H9 (cell line): ENCODE data around the gene PDE6H. TPM values are rescaled to one million over a fixed set of nuclear protein-coding genes. Genes with fewer than 3 reads are reported as not detected.

Experiments
- DNase-seq: peaks from one replicate; pipeline ENCODE4 v3.0.0-alpha.2; 2017
- H2AFZ ChIP-seq: one replicate; pipeline ENCODE4 v1.6.1; 2013; ENCODE audit warnings: mild to moderate bottlenecking, low read length, control low read depth, moderate library complexity
- H2AK5ac ChIP-seq: 2 replicates; pipeline ENCODE4 v1.6.1; 2013; ENCODE audit warnings: low read length, control low read depth, mixed read lengths; ENCODE audit not compliant: insufficient read length
- H2BK120ac ChIP-seq: one replicate; pipeline ENCODE4 v1.6.1; 2013; ENCODE audit warnings: low read depth, mild to moderate bottlenecking, low read length, control low read depth, inconsistent platforms; ENCODE audit not compliant: poor library complexity, severe bottlenecking
- H2BK12ac ChIP-seq: 2 replicates; pipeline ENCODE4 v1.6.1; 2013; ENCODE audit warnings: low read length, control low read depth, mixed read lengths, low read depth; ENCODE audit not compliant: insufficient read length
- H2BK15ac ChIP-seq: 2 replicates; pipeline ENCODE4 v1.6.1; 2013; ENCODE audit warnings: low read depth, low read length, control low read depth
- H2BK20ac ChIP-seq: one replicate; pipeline ENCODE4 v1.6.1; 2013; ENCODE audit warnings: low read depth, mild to moderate bottlenecking, low read length, control low read depth, inconsistent platforms; ENCODE audit not compliant: poor library complexity, severe bottlenecking
- H2BK5ac ChIP-seq: 2 replicates; pipeline ENCODE4 v1.6.1; 2013; ENCODE audit warnings: low read length, control low read depth, mixed read lengths; ENCODE audit not compliant: insufficient read length
- H3K14ac ChIP-seq: 2 replicates; pipeline ENCODE4 v1.6.1; 2013; ENCODE audit warnings: low read length, control low read depth; ENCODE audit not compliant: insufficient read depth
- H3K18ac ChIP-seq: 2 replicates; pipeline ENCODE4 v1.6.1; 2013; ENCODE audit warnings: low read depth, mild to moderate bottlenecking, mixed read lengths, low read length, control low read depth; ENCODE audit not compliant: insufficient read length
- H3K23ac ChIP-seq: 2 replicates; pipeline ENCODE4 v1.6.1; 2013; ENCODE audit warnings: low read length, control low read depth, mixed read lengths, low read depth; ENCODE audit not compliant: insufficient read length
- H3K23me2 ChIP-seq: 2 replicates; pipeline ENCODE4 v1.6.1; 2013; ENCODE audit warnings: low read depth, mild to moderate bottlenecking, mixed read lengths, low read length, control low read depth; ENCODE audit not compliant: insufficient read length, poor library complexity, severe bottlenecking
- H3K27ac ChIP-seq: 2 replicates; pipeline ENCODE4 v1.5.1; 2013; ENCODE audit warnings: low read length, control low read depth, mixed read lengths, low read depth; ENCODE audit not compliant: insufficient read length
- H3K27me3 ChIP-seq: 2 replicates; pipeline ENCODE4 v1.6.1; 2013; ENCODE audit warnings: low read length, control low read depth, inconsistent platforms; ENCODE audit not compliant: insufficient read depth
- H3K4ac ChIP-seq: 2 replicates; pipeline ENCODE4 v1.6.1; 2013; ENCODE audit warnings: low read depth, mild to moderate bottlenecking, control low read depth, inconsistent platforms, low read length, moderate library complexity
- H3K4me1 ChIP-seq: 2 replicates; pipeline ENCODE4 v1.6.1; 2013; ENCODE audit warnings: low read length, control low read depth, inconsistent platforms; ENCODE audit not compliant: insufficient read depth
- H3K4me2 ChIP-seq: 2 replicates; pipeline ENCODE4 v1.6.1; 2013; ENCODE audit warnings: low read length, control low read depth, mixed read lengths; ENCODE audit not compliant: insufficient read length, insufficient read depth
- H3K56ac ChIP-seq: 2 replicates; pipeline ENCODE4 v1.6.1; 2013; ENCODE audit warnings: low read depth, mild to moderate bottlenecking, mixed read lengths, low read length, control low read depth; ENCODE audit not compliant: insufficient read length
- H3K79me1 ChIP-seq: 2 replicates; pipeline ENCODE4 v1.6.1; 2013; ENCODE audit warnings: low read depth, mild to moderate bottlenecking, moderate library complexity, low read length, control low read depth, inconsistent platforms; ENCODE audit not compliant: insufficient read depth, poor library complexity, severe bottlenecking
- H3K79me2 ChIP-seq: 2 replicates; pipeline ENCODE4 v1.6.1; 2013; ENCODE audit warnings: low read length, control low read depth, inconsistent platforms; ENCODE audit not compliant: insufficient read depth
- H3K9ac ChIP-seq: 2 replicates; pipeline ENCODE4 v1.6.1; 2013; ENCODE audit warnings: low read length, control low read depth, mixed read lengths; ENCODE audit not compliant: insufficient read length; ENCODE audit errors: extremely low read depth
- H3K9me3 ChIP-seq: one replicate; pipeline ENCODE4 v1.6.1; 2013; ENCODE audit warnings: low read depth, low read length, inconsistent platforms; ENCODE audit not compliant: control insufficient read depth
- H3T11ph ChIP-seq: one replicate; pipeline ENCODE4 v1.6.1; 2013; ENCODE audit warnings: mild to moderate bottlenecking, low read length, control low read depth, inconsistent platforms
- H4K20me1 ChIP-seq: one replicate; pipeline ENCODE4 v1.6.1; 2013; ENCODE audit not compliant: control insufficient read depth, insufficient read length, insufficient read depth
- H4K5ac ChIP-seq: 2 replicates; pipeline ENCODE4 v1.6.1; 2013; ENCODE audit warnings: low read depth, mild to moderate bottlenecking, mixed read lengths, low read length, control low read depth; ENCODE audit not compliant: insufficient read length
- H4K8ac ChIP-seq: replicated peaks from 2 replicates; pipeline ENCODE4 v1.6.1; 2013; ENCODE audit warnings: low read length, control low read depth, mixed read lengths, low read depth; ENCODE audit not compliant: insufficient read length
- H4K91ac ChIP-seq: 2 replicates; pipeline ENCODE4 v1.6.1; 2013; ENCODE audit warnings: low read depth, mild to moderate bottlenecking, moderate library complexity, mixed read lengths, low read length, control low read depth; ENCODE audit not compliant: insufficient read length
- H3K27ac Mint-ChIP-seq, 3 experiments: 2 replicates in 2 of 3; 3 replicates in 1 of 3; pipeline ENCODE4 v1.8.0; 2020 to 2021; ENCODE audit warnings: mixed read lengths in 3 of 3, mild to moderate bottlenecking in 1 of 3, moderate library complexity in 1 of 3
- H3K27me3 Mint-ChIP-seq: 2 replicates; pipeline ENCODE4 v1.8.0; 2021; ENCODE audit warnings: low read depth, mild to moderate bottlenecking, moderate library complexity, mixed read lengths
- H3K36me3 Mint-ChIP-seq, 3 experiments: 2 replicates in 2 of 3; 3 replicates in 1 of 3; pipeline ENCODE4 v1.8.0; 2020 to 2021; ENCODE audit warnings: low read depth in 3 of 3, mixed read lengths in 3 of 3; ENCODE audit not compliant: insufficient read depth in 1 of 3
- H3K4me1 Mint-ChIP-seq, 2 experiments: 2 replicates each; pipeline ENCODE4 v1.8.0; 2020; ENCODE audit warnings: mixed read lengths in 2 of 2
- H3K4me3 Mint-ChIP-seq, 2 experiments: 2 replicates in 1 of 2; 3 replicates in 1 of 2; pipeline ENCODE4 v1.8.0; 2020 to 2021; ENCODE audit warnings: mild to moderate bottlenecking in 2 of 2, mixed read lengths in 2 of 2, moderate library complexity in 1 of 2
- H3K9me3 Mint-ChIP-seq, 2 experiments: 2 replicates in 1 of 2; 3 replicates in 1 of 2; pipeline ENCODE4 v1.8.0; 2020; ENCODE audit warnings: mild to moderate bottlenecking in 2 of 2, mixed read lengths in 2 of 2, moderate library complexity in 1 of 2
- WGBS: extraction: QIAGEN DNeasy Blood & Tissue Kit; methylation state at CpG from one replicate; pipeline ENCODE4 v1.1.7; 2013; ENCODE audit warnings: missing lambda C conversion rate, low lambda C conversion rate, mixed read lengths; ENCODE audit not compliant: insufficient read length; ENCODE audit errors: extremely low coverage; 5-methylcytosine and 5-hydroxymethylcytosine counted together
- total RNA-seq: library from RNA; stranded (reverse); gene quantifications from 2 replicates; pipeline ENCODE4 v1.2.1, GENCODE V29; 2021
- TF ChIP-seq, protein P1 (sequence below): fragments of 200-600 bp; sonication (generic); conservative IDR thresholded peaks from 3 replicates; pipeline ENCODE4 v1.8.0; 2021; ENCODE audit warnings: antibody characterized with exemption, mild to moderate bottlenecking

The PDE6H gene
- total RNA-seq, 1 experiment from 2014 or later: not detected

- H3K27me3 ChIP-seq: no peaks in the 10 kb centered on the region
- no peaks in the 10 kb centered on the region; the same call in 1 of the 2 replicates for H3K4me1 ChIP-seq
- no peak overlapping the region for H2BK15ac ChIP-seq
- no peaks in the 10 kb centered on the region for H3K9me3 Mint-ChIP-seq
- H3T11ph ChIP-seq: no peak overlapping the region
- no peak overlapping the region for H3K4me2 ChIP-seq
- peak overlapping the region; percentile 63 for H2AFZ ChIP-seq
- H3K27ac ChIP-seq: no peak overlapping the region
- H3K18ac ChIP-seq: no peak overlapping the region
- H3K4me3 Mint-ChIP-seq: peak overlapping the region in 1 of 2 experiments; percentile 38; a peak in 1 of 5 replicates
- H2BK20ac ChIP-seq: no peak overlapping the region
- no peak overlapping the region for H4K8ac ChIP-seq
- no peaks in the 10 kb centered on the region for H3K79me2 ChIP-seq
- no peak overlapping the region for H2AK5ac ChIP-seq
- no peak overlapping the region for H3K4ac ChIP-seq
- H4K5ac ChIP-seq: no peak overlapping the region
- no peak overlapping the region for H3K56ac ChIP-seq
- H3K23ac ChIP-seq: no peak overlapping the region
- no CpG with 5 or more reads among the region's 6 CpGs for WGBS
- no peaks in the 10 kb centered on the region for H3K79me1 ChIP-seq
- H2BK120ac ChIP-seq: no peak overlapping the region
- H3K4me1 Mint-ChIP-seq: peaks cover 9 to 11% of the 10 kb centered on the region in 2 experiments
- peak overlapping the region in 1 of 3 experiments; percentile 81; a peak in 2 of 7 replicates for H3K27ac Mint-ChIP-seq
- H4K91ac ChIP-seq: no peak overlapping the region
- H2BK5ac ChIP-seq: no peak overlapping the region
- DNase-seq: peak; percentile 76
- no peaks in the 10 kb centered on the region for H4K20me1 ChIP-seq
- no peaks in the 10 kb centered on the region for H3K27me3 Mint-ChIP-seq
- H3K23me2 ChIP-seq: no peaks in the 10 kb centered on the region
- no peak overlapping the region for H3K14ac ChIP-seq
- H3K9me3 ChIP-seq: no peaks in the 10 kb centered on the region
- H3K9ac ChIP-seq: no peak overlapping the region
- H2BK12ac ChIP-seq: no peak overlapping the region
- TF ChIP-seq, protein P1, sequence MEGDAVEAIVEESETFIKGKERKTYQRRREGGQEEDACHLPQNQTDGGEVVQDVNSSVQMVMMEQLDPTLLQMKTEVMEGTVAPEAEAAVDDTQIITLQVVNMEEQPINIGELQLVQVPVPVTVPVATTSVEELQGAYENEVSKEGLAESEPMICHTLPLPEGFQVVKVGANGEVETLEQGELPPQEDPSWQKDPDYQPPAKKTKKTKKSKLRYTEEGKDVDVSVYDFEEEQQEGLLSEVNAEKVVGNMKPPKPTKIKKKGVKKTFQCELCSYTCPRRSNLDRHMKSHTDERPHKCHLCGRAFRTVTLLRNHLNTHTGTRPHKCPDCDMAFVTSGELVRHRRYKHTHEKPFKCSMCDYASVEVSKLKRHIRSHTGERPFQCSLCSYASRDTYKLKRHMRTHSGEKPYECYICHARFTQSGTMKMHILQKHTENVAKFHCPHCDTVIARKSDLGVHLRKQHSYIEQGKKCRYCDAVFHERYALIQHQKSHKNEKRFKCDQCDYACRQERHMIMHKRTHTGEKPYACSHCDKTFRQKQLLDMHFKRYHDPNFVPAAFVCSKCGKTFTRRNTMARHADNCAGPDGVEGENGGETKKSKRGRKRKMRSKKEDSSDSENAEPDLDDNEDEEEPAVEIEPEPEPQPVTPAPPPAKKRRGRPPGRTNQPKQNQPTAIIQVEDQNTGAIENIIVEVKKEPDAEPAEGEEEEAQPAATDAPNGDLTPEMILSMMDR: no peak
- no peaks in the 10 kb centered on the region for H3K36me3 Mint-ChIP-seq
Measured at GRCh38 chr12:15001733-15002382, 29.0 kb downstream of the PDE6H start.
